K562 treated with DMSO at 1 percent for 24 hours (cell line): Measurements from ENCODE around the gene IFITM1. TPM values are rescaled to one million over a fixed set of nuclear protein-coding genes. Genes with fewer than 3 reads are reported as not detected.

Source experiments
- total RNA-seq: library from RNA; unstranded; fragments of 300-600 nt; gene quantifications from 2 replicates; pipeline ENCODE4 v1.2.3, GENCODE V29; 2022; ENCODE audit warnings: low read depth; ENCODE audit not compliant: insufficient read depth

IFITM1 gene
- 817 and 870 TPM in 2 replicates for total RNA-seq

GRCh38 chr11:313787-314553 is at the start of gene IFITM1:
TSS of gene IFITM1 (plus strand) at chr11:314040. CDS start at chr11:314171, 131 bp downstream.

GRCh38 chr11:278001-278951 is 35.6 kb upstream of the IFITM1 start, which contains the start of gene NLRP6:
TSS of gene NLRP6 (plus strand) at chr11:278407. CDS start at chr11:278570, 163 bp downstream.

GRCh38 chr11:288478-289397 is 25.1 kb upstream of the IFITM1 start, which contains the start of gene PGGHG:
TSS of gene PGGHG (plus strand) at chr11:289126. CDS start at chr11:289817, 691 bp downstream.

GRCh38 chr11:299081-299891 is 14.6 kb upstream of the IFITM1 start, which contains the start of gene IFITM5:
TSS of gene IFITM5 (minus strand) at chr11:299526. CDS start at chr11:299490, 36 bp downstream.

GRCh38 chr11:307766-308708 is 5.8 kb upstream of the IFITM1 start, which contains the start of gene IFITM2:
TSS of gene IFITM2 (plus strand) at chr11:307816. CDS start at chr11:308193, 377 bp downstream.

Other genes starting within 250 kb of the IFITM1 start
- gene SCGB1C1, start 121.0 kb upstream of the IFITM1 start, total RNA-seq, result not detected in 2 replicates
- gene BET1L, start 106.6 kb upstream of the IFITM1 start, total RNA-seq, result 54.9 and 55.4 TPM in 2 replicates
- gene RIC8A, start 106.3 kb upstream of the IFITM1 start, total RNA-seq, result 128 and 143 TPM in 2 replicates
- gene SIRT3, start 77.7 kb upstream of the IFITM1 start, total RNA-seq, result 27.0 and 39.8 TPM in 2 replicates
- 173 and 177 TPM in 2 replicates for gene PSMD13, start 77.1 kb upstream of the IFITM1 start, total RNA-seq
- 1.2 and 3.3 TPM in 2 replicates for gene NLRP6, start 35.6 kb upstream of the IFITM1 start, total RNA-seq
- 27.6 and 29.2 TPM in 2 replicates for gene PGGHG, start 24.9 kb upstream of the IFITM1 start, total RNA-seq
- not detected in 2 replicates for gene IFITM5, start 14.5 kb upstream of the IFITM1 start, total RNA-seq
- gene IFITM2, start 6.2 kb upstream of the IFITM1 start, total RNA-seq, result 327 and 343 TPM in 2 replicates
- gene IFITM3, start 6.8 kb downstream of the IFITM1 start, total RNA-seq, result 221 and 261 TPM in 2 replicates
- 9.3 and 14.9 TPM in 2 replicates for gene B4GALNT4, start 55.5 kb downstream of the IFITM1 start, total RNA-seq
- 76.7 and 82.1 TPM in 2 replicates for gene PKP3, start 80.2 kb downstream of the IFITM1 start, total RNA-seq
- 178 and 181 TPM in 2 replicates for gene SIGIRR, start 101.0 kb downstream of the IFITM1 start, total RNA-seq
- 7.5 and 9.6 TPM in 2 replicates for gene ANO9, start 128.0 kb downstream of the IFITM1 start, total RNA-seq
- 55.5 and 69.8 TPM in 2 replicates for gene PTDSS2, start 136.2 kb downstream of the IFITM1 start, total RNA-seq
- 211 and 239 TPM in 2 replicates for gene RNH1, start 193.2 kb downstream of the IFITM1 start, total RNA-seq
- 49.2 and 65.2 TPM in 2 replicates for gene HRAS, start 221.5 kb downstream of the IFITM1 start, total RNA-seq
- gene LRRC56, start 223.5 kb downstream of the IFITM1 start, total RNA-seq, result 4.8 and 5.2 TPM in 2 replicates
- gene LMNTD2, start 246.7 kb downstream of the IFITM1 start, total RNA-seq, result 4.7 and 6.5 TPM in 2 replicates
- gene RASSF7, start 246.9 kb downstream of the IFITM1 start, total RNA-seq, result 67.9 and 72.1 TPM in 2 replicates